ENCODE measurements around the gene RERE. TPM values are rescaled to one million over a fixed set of nuclear protein-coding genes. Genes with fewer than 3 reads are reported as not detected.

Gene RERE
- total and polyA plus RNA-seq, 7 donors, result 38.8 to 308 (median 99.7) TPM

DNA sequence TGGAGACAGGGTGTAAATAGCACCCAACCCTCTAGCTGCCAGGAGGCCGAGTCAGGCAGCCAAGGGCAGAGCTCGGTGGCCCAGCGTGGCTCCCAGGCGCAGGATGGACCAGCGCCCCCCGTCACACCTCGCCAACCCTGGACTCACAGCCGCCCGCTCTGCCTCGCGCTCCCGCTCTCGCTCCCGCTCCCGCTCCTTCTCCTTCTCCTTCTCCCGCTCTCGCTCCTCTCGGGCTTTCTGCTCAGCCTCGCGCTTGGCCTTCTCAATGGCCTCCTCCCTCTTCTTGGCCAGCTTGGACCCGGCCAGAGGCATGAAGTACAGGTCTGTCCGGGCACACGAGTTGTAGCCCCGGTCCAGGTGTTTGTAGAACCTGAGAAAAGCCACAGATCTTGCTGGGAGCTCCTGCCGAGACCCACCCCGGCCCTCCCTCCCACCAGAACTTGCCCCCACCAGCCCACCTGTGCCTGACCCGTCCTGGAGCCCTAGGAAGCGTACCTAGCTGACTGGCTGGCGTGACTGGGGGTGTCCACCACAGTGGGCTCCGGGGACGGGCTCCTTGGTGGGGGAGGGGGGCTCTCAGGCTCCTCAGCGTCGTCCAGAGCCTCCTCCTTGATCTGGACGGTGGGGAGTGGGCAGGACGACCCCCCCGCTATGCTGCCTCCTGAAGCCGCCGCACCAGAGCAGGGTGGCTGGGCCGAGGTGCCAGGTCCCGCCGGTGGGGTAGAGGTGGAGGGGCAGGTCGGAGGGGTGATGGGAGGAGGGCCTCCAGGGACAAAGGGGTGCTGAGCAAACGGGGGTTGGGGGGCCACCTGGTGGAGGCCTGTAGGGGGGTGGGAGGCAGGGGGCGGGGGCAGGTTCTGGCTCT lies 457.6 kb downstream of the RERE start:
- intact Hi-C loops (cut with DNase I), result no loop called here
- Histone ChIP-seq H3K27me3 (ENCODE audit: insufficient read depth in 3 of 3, low read length in 2 of 3) (no peaks in the 10 kb centered on the region), H3K36me3 (ENCODE audit: insufficient read depth in 1 of 2, low read depth in 1 of 2) (peaks cover 6 to 90% of the 10 kb centered on the region in 2 donors), H3K27ac (peak overlapping the region; percentile 53), H3K4me1 (peaks cover 19% of the 10 kb centered on the region), H3K4me3 (no peak overlapping the region), H3K9me3 (no peaks in the 10 kb centered on the region)
- DNase-seq (peak in 1 of 2 donors; percentile 61), ATAC-seq (no peak)
- TF ChIP-seq, protein P1, sequence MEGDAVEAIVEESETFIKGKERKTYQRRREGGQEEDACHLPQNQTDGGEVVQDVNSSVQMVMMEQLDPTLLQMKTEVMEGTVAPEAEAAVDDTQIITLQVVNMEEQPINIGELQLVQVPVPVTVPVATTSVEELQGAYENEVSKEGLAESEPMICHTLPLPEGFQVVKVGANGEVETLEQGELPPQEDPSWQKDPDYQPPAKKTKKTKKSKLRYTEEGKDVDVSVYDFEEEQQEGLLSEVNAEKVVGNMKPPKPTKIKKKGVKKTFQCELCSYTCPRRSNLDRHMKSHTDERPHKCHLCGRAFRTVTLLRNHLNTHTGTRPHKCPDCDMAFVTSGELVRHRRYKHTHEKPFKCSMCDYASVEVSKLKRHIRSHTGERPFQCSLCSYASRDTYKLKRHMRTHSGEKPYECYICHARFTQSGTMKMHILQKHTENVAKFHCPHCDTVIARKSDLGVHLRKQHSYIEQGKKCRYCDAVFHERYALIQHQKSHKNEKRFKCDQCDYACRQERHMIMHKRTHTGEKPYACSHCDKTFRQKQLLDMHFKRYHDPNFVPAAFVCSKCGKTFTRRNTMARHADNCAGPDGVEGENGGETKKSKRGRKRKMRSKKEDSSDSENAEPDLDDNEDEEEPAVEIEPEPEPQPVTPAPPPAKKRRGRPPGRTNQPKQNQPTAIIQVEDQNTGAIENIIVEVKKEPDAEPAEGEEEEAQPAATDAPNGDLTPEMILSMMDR (IDR thresholded peaks at IDR 0.05), result no peak
- 85 to 92% (median 90%) methylated on average over 36 to 44 of the region's 44 CpGs for WGBS, 3 donors

DNA sequence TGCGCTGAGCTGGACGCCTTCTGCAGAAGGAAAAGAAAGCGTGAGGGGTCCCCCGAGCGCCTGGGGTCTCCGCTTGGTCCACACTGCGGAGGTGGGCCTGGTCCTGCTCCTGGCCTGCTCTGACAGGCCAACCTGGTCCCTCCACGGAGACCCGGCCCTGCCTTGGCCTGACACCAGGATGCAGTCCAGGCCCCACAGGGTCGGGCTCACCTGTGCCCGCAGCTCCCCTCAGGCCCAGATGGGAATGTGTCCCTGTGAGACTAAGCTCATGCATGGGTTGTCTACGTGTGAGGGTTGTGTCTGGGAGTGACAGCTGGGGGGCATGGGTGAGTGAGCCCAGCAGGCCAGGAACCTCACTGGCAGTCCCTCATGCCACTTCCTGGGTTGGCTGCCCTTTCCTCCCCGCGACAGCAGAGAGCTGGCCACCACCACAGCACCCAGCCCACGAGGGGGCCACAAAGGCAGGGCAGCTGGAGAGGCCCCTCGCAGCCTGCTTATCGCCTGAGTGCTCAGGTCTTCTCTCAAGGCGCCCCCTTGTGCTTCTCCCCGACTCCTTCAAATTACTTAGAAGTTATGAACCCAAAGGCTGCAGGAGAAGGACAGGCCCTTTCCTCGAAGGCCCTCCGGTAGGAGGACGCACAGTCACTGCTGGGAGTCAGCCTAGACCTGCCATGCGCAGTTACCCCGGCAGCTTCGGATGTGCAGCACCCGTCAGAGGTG lies 458.4 kb downstream of the RERE start:
- Histone ChIP-seq H3K27me3 (ENCODE audit: insufficient read depth in 3 of 3, low read length in 2 of 3) (no peaks in the 10 kb centered on the region), H3K4me1 (peaks cover 11% of the 10 kb centered on the region), H3K36me3 (ENCODE audit: insufficient read depth in 1 of 2, low read depth in 1 of 2) (peaks cover 6 to 90% of the 10 kb centered on the region in 2 donors), H3K4me3 (no peak overlapping the region), H3K27ac (peak overlapping the region; percentile 53), H3K9me3 (no peaks in the 10 kb centered on the region)
- intact Hi-C loops (cut with DNase I), result no loop called here
- TF ChIP-seq, protein P1 (IDR thresholded peaks at IDR 0.05), result no peak
- 76 to 86% (median 83%) methylated on average over 25 to 26 of the region's 26 CpGs for WGBS, 3 donors
- ATAC-seq (peak; percentile 9 to 31 (median 20)), DNase-seq (peak in 1 of 2 donors; percentile 54)

DNA sequence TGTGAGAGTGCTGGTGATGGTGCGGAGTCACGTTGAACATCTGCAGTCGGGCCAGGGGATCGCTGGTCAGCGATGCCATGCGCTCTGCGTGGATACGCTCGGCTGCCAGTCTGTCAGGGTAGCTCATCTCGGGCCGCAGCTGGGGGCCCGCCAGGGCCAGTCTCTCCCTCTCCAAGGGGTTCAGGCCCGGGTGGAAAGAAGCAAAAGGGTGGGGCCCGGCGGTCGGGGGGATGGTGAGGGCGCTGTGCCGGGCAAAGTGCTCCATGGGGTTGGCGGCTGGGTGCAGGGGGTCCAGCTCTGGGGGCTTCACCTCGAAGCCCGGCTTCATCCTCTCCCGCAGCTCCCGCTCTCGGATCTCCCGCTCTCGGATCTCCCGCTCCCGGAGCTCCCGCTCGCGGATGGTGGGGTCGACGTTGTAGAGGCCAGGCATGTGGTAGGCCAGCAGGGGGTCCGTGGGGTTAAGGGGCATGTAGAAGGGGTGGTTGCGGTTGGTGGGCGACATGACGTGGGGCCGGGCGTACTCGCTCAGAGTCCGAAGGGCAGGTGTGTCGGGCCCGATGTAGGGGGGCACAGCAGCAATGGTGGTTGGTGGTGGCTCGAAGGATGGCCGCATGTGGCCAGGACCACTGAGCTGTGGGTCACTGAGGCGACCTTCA lies 459.1 kb downstream of the RERE start:
- intact Hi-C loops (cut with DNase I), result no loop called here
- Histone ChIP-seq H3K27me3 (ENCODE audit: insufficient read depth in 3 of 3, low read length in 2 of 3) (no peaks in the 10 kb centered on the region), H3K4me3 (no peak overlapping the region), H3K9me3 (no peaks in the 10 kb centered on the region), H3K27ac (peak overlapping the region; percentile 2), H3K4me1 (peaks cover 4% of the 10 kb centered on the region), H3K36me3 (ENCODE audit: insufficient read depth in 1 of 2, low read depth in 1 of 2) (peaks cover 6 to 92% of the 10 kb centered on the region in 2 donors)
- TF ChIP-seq, protein P1 (IDR thresholded peaks at IDR 0.05), result no peak
- peak in 1 of 4 donors; percentile 0 for ATAC-seq
- 88 to 93% (median 90%) methylated on average over 44 to 46 of the region's 46 CpGs for WGBS, 3 donors
- peak in 1 of 2 donors; percentile 53 for DNase-seq

DNA sequence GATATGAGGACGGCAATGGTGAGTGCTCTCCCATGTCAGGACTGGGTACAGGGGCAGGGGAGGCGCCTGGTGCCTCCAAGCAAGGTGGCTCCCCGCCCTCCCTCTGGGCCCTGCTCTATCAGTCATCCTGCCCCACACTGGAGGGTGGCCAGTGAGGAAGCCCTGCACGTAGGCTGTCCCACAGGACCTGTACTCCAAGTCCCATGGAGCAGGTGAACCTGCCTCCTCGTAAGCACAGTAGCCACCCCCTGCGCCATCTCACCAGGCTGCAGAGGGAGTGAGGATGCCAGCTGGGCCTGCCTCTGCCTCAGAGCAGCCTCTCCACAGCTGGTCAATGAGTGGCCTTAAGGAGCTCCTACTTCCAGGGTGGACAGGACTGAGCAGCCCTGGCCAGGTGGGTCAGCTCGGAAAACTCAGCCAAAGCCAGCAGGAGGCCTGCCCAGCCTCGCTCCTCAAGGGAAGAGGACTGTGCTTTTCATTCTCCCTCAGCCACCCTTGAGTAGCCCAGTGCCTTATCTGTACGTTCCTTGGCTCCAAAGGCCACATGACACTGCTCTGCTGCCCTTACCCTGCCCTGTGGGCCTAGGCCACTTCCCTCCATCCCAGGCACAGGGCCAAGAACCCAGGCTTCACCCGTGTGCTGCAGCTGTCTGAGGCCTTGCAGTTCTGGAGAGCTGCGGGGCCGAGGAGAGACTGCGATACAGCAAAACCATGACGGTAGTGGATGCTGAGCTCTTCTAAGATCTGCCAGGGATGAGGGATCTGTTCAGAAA lies 459.9 kb downstream of the RERE start:
- TF ChIP-seq, protein P1 (IDR thresholded peaks at IDR 0.05), result no peak
- no peaks in the 10 kb centered on the region for H3K27me3 ChIP-seq (ENCODE audit: insufficient read depth in 3 of 3, low read length in 2 of 3)
- WGBS, 3 donors, result 42 to 63% (median 59%) methylated on average over 14 of the region's 14 CpGs
- intact Hi-C loops (cut with DNase I), result no loop called here
- no peaks in the 10 kb centered on the region for H3K9me3 ChIP-seq
- peak in 1 of 2 donors; percentile 68 for DNase-seq
- no peaks in the 10 kb centered on the region for H3K4me1 ChIP-seq
- peaks cover 6 to 90% of the 10 kb centered on the region in 2 donors for H3K36me3 ChIP-seq (ENCODE audit: insufficient read depth in 1 of 2, low read depth in 1 of 2)
- no peak overlapping the region for H3K4me3 ChIP-seq
- peak overlapping the region; percentile 23 for H3K27ac ChIP-seq
- peak in 2 of 4 donors; percentile 2 to 5 for ATAC-seq
